ENCODE measurements around the gene ZHX3.

ZHX3 gene

GRCh38 chr20:41309817-41310216, 7.7 kb downstream of the ZHX3 start:
- Histone ChIP-seq H3K9ac (ENCODE audit: low read length) (no peak overlapping the region), H3K79me2 (ENCODE audit: control insufficient read depth, insufficient read depth, low read length) (no peaks in the 10 kb centered on the region), H3K4me2 (ENCODE audit: low read length) (no peak overlapping the region), H4K8ac (ENCODE audit: low read depth, low read length) (no peak overlapping the region), H2BK5ac (ENCODE audit: low read length) (no peak overlapping the region), H3K27ac (ENCODE audit: low read depth, low read length) (no peak overlapping the region), H2BK120ac (ENCODE audit: low read depth, low read length) (no peak overlapping the region), H2AK5ac (ENCODE audit: low read length) (no peak overlapping the region), H3K23ac (ENCODE audit: low read length) (no peak overlapping the region), H3K4me3 (ENCODE audit: low read length) (no peak overlapping the region), H3K4me1 (ENCODE audit: control insufficient read depth, low read depth, low read length) (no peaks in the 10 kb centered on the region), H3K36me3 (ENCODE audit: control insufficient read depth, insufficient read depth, low read length) (no peaks in the 10 kb centered on the region), H3K56ac (ENCODE audit: low read length) (no peak overlapping the region), H4K5ac (ENCODE audit: low read length) (no peak overlapping the region), H3K4ac (ENCODE audit: low read depth, low read length) (no peak overlapping the region), H3K79me1 (ENCODE audit: low read length) (no peaks in the 10 kb centered on the region), H3K18ac (ENCODE audit: low read length) (no peak overlapping the region), H3K27me3 (ENCODE audit: insufficient read depth, low read length, poor library complexity) (no peaks in the 10 kb centered on the region), H2BK15ac (replicated peaks; ENCODE audit: low read depth) (no peak overlapping the region)
- no peak for DNase-seq
- WGBS (ENCODE audit: extremely low coverage, insufficient coverage, low lambda C conversion rate) = 100% methylated on average over 1 of the region's 2 CpGs

- no peak overlapping the region for H3K23ac ChIP-seq (ENCODE audit: low read length)
- H3K4me3 ChIP-seq (ENCODE audit: low read length) = no peak overlapping the region
- no peaks in the 10 kb centered on the region for H3K4me1 ChIP-seq (ENCODE audit: control insufficient read depth, low read depth, low read length)
- no peaks in the 10 kb centered on the region for H3K79me1 ChIP-seq (ENCODE audit: low read length)
- no CpG with 5 or more reads among the region's 3 CpGs for WGBS (ENCODE audit: extremely low coverage, insufficient coverage, low lambda C conversion rate)
- no peak for DNase-seq
- H4K8ac ChIP-seq (ENCODE audit: low read depth, low read length) = no peak overlapping the region
- H2BK15ac ChIP-seq (replicated peaks; ENCODE audit: low read depth) = no peak overlapping the region
- no peak overlapping the region for H2BK120ac ChIP-seq (ENCODE audit: low read depth, low read length)
- no peak overlapping the region for H2BK5ac ChIP-seq (ENCODE audit: low read length)
- H3K18ac ChIP-seq (ENCODE audit: low read length) = no peak overlapping the region
- no peak overlapping the region for H3K27ac ChIP-seq (ENCODE audit: low read depth, low read length)
- no peak overlapping the region for H3K4me2 ChIP-seq (ENCODE audit: low read length)
- no peak overlapping the region for H3K9ac ChIP-seq (ENCODE audit: low read length)
- no peak overlapping the region for H3K56ac ChIP-seq (ENCODE audit: low read length)
- no peaks in the 10 kb centered on the region for H3K27me3 ChIP-seq (ENCODE audit: insufficient read depth, low read length, poor library complexity)
- no peaks in the 10 kb centered on the region for H3K36me3 ChIP-seq (ENCODE audit: control insufficient read depth, insufficient read depth, low read length)
- H3K79me2 ChIP-seq (ENCODE audit: control insufficient read depth, insufficient read depth, low read length) = no peaks in the 10 kb centered on the region
- H2AK5ac ChIP-seq (ENCODE audit: low read length) = no peak overlapping the region
- no peak overlapping the region for H3K4ac ChIP-seq (ENCODE audit: low read depth, low read length)
- H4K5ac ChIP-seq (ENCODE audit: low read length) = no peak overlapping the region
These were observed 8.7 kb downstream of the ZHX3 start for GRCh38 chr20:41308726-41309413.

GRCh38 chr20:41308290-41308711, 9.2 kb downstream of the ZHX3 start:
- Histone ChIP-seq H2BK5ac (ENCODE audit: low read length) (no peak overlapping the region), H3K4me2 (ENCODE audit: low read length) (no peak overlapping the region), H4K5ac (ENCODE audit: low read length) (no peak overlapping the region), H2BK15ac (replicated peaks; ENCODE audit: low read depth) (no peak overlapping the region), H4K8ac (ENCODE audit: low read depth, low read length) (no peak overlapping the region), H3K4ac (ENCODE audit: low read depth, low read length) (no peak overlapping the region), H3K56ac (ENCODE audit: low read length) (no peak overlapping the region), H3K4me3 (ENCODE audit: low read length) (no peak overlapping the region), H3K9ac (ENCODE audit: low read length) (no peak overlapping the region), H3K18ac (ENCODE audit: low read length) (no peak overlapping the region), H2AK5ac (ENCODE audit: low read length) (no peak overlapping the region), H3K36me3 (ENCODE audit: control insufficient read depth, insufficient read depth, low read length) (no peaks in the 10 kb centered on the region), H3K27ac (ENCODE audit: low read depth, low read length) (no peak overlapping the region), H3K4me1 (ENCODE audit: control insufficient read depth, low read depth, low read length) (no peaks in the 10 kb centered on the region), H2BK120ac (ENCODE audit: low read depth, low read length) (no peak overlapping the region), H3K79me1 (ENCODE audit: low read length) (no peaks in the 10 kb centered on the region), H3K79me2 (ENCODE audit: control insufficient read depth, insufficient read depth, low read length) (no peaks in the 10 kb centered on the region), H3K23ac (ENCODE audit: low read length) (no peak overlapping the region), H3K27me3 (ENCODE audit: insufficient read depth, low read length, poor library complexity) (no peaks in the 10 kb centered on the region)
- DNase-seq = peak; percentile 45
- WGBS (ENCODE audit: extremely low coverage, insufficient coverage, low lambda C conversion rate) = no CpG with 5 or more reads among the region's 1 CpG

GRCh38 chr20:41307021-41307420, 10.5 kb downstream of the ZHX3 start:
- Histone ChIP-seq H3K18ac (ENCODE audit: low read length) (no peak overlapping the region), H2BK5ac (ENCODE audit: low read length) (no peak overlapping the region), H3K27ac (ENCODE audit: low read depth, low read length) (no peak overlapping the region), H3K9ac (ENCODE audit: low read length) (no peak overlapping the region), H3K79me2 (ENCODE audit: control insufficient read depth, insufficient read depth, low read length) (no peaks in the 10 kb centered on the region), H3K4me2 (ENCODE audit: low read length) (no peak overlapping the region), H4K8ac (ENCODE audit: low read depth, low read length) (no peak overlapping the region), H3K23ac (ENCODE audit: low read length) (no peak overlapping the region), H4K5ac (ENCODE audit: low read length) (no peak overlapping the region), H2BK120ac (ENCODE audit: low read depth, low read length) (no peak overlapping the region), H2AK5ac (ENCODE audit: low read length) (no peak overlapping the region), H3K36me3 (ENCODE audit: control insufficient read depth, insufficient read depth, low read length) (no peaks in the 10 kb centered on the region), H3K4ac (ENCODE audit: low read depth, low read length) (no peak overlapping the region), H3K79me1 (ENCODE audit: low read length) (no peaks in the 10 kb centered on the region), H3K4me3 (ENCODE audit: low read length) (no peak overlapping the region), H3K56ac (ENCODE audit: low read length) (no peak overlapping the region), H3K27me3 (ENCODE audit: insufficient read depth, low read length, poor library complexity) (no peaks in the 10 kb centered on the region), H3K4me1 (ENCODE audit: control insufficient read depth, low read depth, low read length) (no peaks in the 10 kb centered on the region), H2BK15ac (replicated peaks; ENCODE audit: low read depth) (no peak overlapping the region)
- DNase-seq = no peak
- no CpG with 5 or more reads among the region's 1 CpG for WGBS (ENCODE audit: extremely low coverage, insufficient coverage, low lambda C conversion rate)

GRCh38 chr20:41306061-41306727, 11.3 kb downstream of the ZHX3 start:
- no peak for DNase-seq
- no peak overlapping the region for H4K8ac ChIP-seq (ENCODE audit: low read depth, low read length)
- H2BK5ac ChIP-seq (ENCODE audit: low read length) = no peak overlapping the region
- no peak overlapping the region for H3K18ac ChIP-seq (ENCODE audit: low read length)
- H3K4ac ChIP-seq (ENCODE audit: low read depth, low read length) = no peak overlapping the region
- H2BK120ac ChIP-seq (ENCODE audit: low read depth, low read length) = no peak overlapping the region
- no peak overlapping the region for H3K4me2 ChIP-seq (ENCODE audit: low read length)
- H3K56ac ChIP-seq (ENCODE audit: low read length) = no peak overlapping the region
- no peak overlapping the region for H3K9ac ChIP-seq (ENCODE audit: low read length)
- no peak overlapping the region for H4K5ac ChIP-seq (ENCODE audit: low read length)
- H3K23ac ChIP-seq (ENCODE audit: low read length) = no peak overlapping the region
- H3K36me3 ChIP-seq (ENCODE audit: control insufficient read depth, insufficient read depth, low read length) = no peaks in the 10 kb centered on the region
- H3K4me3 ChIP-seq (ENCODE audit: low read length) = no peak overlapping the region
- H3K4me1 ChIP-seq (ENCODE audit: control insufficient read depth, low read depth, low read length) = peaks cover 3% of the 10 kb centered on the region
- H2AK5ac ChIP-seq (ENCODE audit: low read length) = no peak overlapping the region
- no peaks in the 10 kb centered on the region for H3K27me3 ChIP-seq (ENCODE audit: insufficient read depth, low read length, poor library complexity)
- no peaks in the 10 kb centered on the region for H3K79me2 ChIP-seq (ENCODE audit: control insufficient read depth, insufficient read depth, low read length)
- WGBS (ENCODE audit: extremely low coverage, insufficient coverage, low lambda C conversion rate) = no CpG with 5 or more reads among the region's 5 CpGs
- H3K79me1 ChIP-seq (ENCODE audit: low read length) = no peaks in the 10 kb centered on the region
- no peak overlapping the region for H2BK15ac ChIP-seq (replicated peaks; ENCODE audit: low read depth)
- H3K27ac ChIP-seq (ENCODE audit: low read depth, low read length) = no peak overlapping the region
